ENCODE data around the gene PVR.

Gene PVR

DNA sequence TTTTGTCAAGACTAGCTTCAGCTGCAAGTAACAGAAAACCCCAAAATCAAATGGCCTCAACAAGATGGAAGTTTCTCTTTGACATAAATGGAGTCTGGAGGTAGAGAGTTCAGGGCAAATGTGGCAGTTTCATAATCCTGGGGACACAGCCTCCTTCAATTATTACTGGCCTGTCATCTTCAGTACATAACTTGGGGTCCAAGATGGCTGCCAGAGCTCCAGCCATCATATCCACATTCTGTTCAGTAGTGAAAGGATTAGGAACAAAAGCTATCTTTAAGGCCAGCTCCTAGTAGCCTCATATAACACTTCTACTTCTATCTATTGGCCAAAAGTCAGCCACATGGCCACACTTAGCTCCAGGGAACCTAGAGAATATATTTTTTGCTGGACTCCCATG lies 45.4 kb upstream of the PVR start:
- Histone ChIP-seq H3K4me2 (ENCODE audit: low read length) (no peak overlapping the region), H3K9me3 (ENCODE audit: control insufficient read depth, insufficient read depth, low read length) (no peaks in the 10 kb centered on the region), H3K27ac (ENCODE audit: low read depth, low read length) (no peak overlapping the region), H3F3A (ENCODE audit: control insufficient read depth, insufficient read depth) (no peaks in the 10 kb centered on the region), H4K20me1 (ENCODE audit: control insufficient read depth, insufficient read depth, low read depth, low read length) (no peaks in the 10 kb centered on the region), H3K4me1 (ENCODE audit: control insufficient read depth, low read length) (no peaks in the 10 kb centered on the region), H3K9me2 (replicated peaks; ENCODE audit: control insufficient read depth, low read length) (no peaks in the 10 kb centered on the region), H3K4me3 (ENCODE audit: low read length) (no peak overlapping the region), H3K36me3 (ENCODE audit: control insufficient read depth, low read length) (no peaks in the 10 kb centered on the region), H3K79me2 (ENCODE audit: control insufficient read depth, low read length) (no peaks in the 10 kb centered on the region), H3K27me3 (ENCODE audit: control insufficient read depth, low read length) (no peaks in the 10 kb centered on the region)
- TF ChIP-seq, protein P1, sequence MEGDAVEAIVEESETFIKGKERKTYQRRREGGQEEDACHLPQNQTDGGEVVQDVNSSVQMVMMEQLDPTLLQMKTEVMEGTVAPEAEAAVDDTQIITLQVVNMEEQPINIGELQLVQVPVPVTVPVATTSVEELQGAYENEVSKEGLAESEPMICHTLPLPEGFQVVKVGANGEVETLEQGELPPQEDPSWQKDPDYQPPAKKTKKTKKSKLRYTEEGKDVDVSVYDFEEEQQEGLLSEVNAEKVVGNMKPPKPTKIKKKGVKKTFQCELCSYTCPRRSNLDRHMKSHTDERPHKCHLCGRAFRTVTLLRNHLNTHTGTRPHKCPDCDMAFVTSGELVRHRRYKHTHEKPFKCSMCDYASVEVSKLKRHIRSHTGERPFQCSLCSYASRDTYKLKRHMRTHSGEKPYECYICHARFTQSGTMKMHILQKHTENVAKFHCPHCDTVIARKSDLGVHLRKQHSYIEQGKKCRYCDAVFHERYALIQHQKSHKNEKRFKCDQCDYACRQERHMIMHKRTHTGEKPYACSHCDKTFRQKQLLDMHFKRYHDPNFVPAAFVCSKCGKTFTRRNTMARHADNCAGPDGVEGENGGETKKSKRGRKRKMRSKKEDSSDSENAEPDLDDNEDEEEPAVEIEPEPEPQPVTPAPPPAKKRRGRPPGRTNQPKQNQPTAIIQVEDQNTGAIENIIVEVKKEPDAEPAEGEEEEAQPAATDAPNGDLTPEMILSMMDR (IDR thresholded peaks at IDR 0.05; ENCODE audit: low read depth, low read length, poor library complexity, severe bottlenecking) = no peak
- TF ChIP-seq EZH2phosphoT487 (IDR thresholded peaks at IDR 0.05; ENCODE audit: borderline replicate concordance, low read length) = no peak

DNA sequence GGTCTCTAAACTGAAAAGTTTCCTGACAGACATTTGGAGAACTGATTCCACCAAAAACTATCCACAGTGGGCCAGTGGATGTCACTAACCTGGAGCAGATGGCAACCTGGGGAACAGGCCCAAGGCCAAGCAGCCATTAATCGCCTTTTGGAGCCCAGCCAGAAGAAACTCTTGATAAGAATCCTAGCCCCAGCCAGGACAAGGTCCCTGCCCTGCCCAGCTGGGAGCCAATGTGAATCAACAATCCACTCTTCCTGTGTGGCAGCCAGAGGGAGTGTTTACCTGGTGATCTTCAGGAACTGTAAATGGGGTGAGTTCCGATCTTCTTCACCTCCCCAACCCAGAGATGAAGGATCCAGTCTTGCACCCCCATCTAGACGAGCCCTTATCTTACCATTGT lies 44.8 kb upstream of the PVR start:
- H3K27me3 ChIP-seq (ENCODE audit: control insufficient read depth, low read length) = no peaks in the 10 kb centered on the region
- no peaks in the 10 kb centered on the region for H3F3A ChIP-seq (ENCODE audit: control insufficient read depth, insufficient read depth)
- no peaks in the 10 kb centered on the region for H3K79me2 ChIP-seq (ENCODE audit: control insufficient read depth, low read length)
- no peak overlapping the region for H3K4me3 ChIP-seq (ENCODE audit: low read length)
- H3K9me2 ChIP-seq (replicated peaks; ENCODE audit: control insufficient read depth, low read length) = no peaks in the 10 kb centered on the region
- TF ChIP-seq, protein P1 (IDR thresholded peaks at IDR 0.05; ENCODE audit: low read depth, low read length, poor library complexity, severe bottlenecking) = no peak
- TF ChIP-seq EZH2phosphoT487 (IDR thresholded peaks at IDR 0.05; ENCODE audit: borderline replicate concordance, low read length) = no peak
- no peaks in the 10 kb centered on the region for H3K4me1 ChIP-seq (ENCODE audit: control insufficient read depth, low read length)
- no peaks in the 10 kb centered on the region for H3K36me3 ChIP-seq (ENCODE audit: control insufficient read depth, low read length)
- no peak overlapping the region for H3K27ac ChIP-seq (ENCODE audit: low read depth, low read length)
- no peak overlapping the region for H3K4me2 ChIP-seq (ENCODE audit: low read length)
- no peaks in the 10 kb centered on the region for H4K20me1 ChIP-seq (ENCODE audit: control insufficient read depth, insufficient read depth, low read depth, low read length)
- no peaks in the 10 kb centered on the region for H3K9me3 ChIP-seq (ENCODE audit: control insufficient read depth, insufficient read depth, low read length)

- Histone ChIP-seq H3K79me2 (ENCODE audit: control insufficient read depth, low read length) (no peaks in the 10 kb centered on the region), H4K20me1 (ENCODE audit: control insufficient read depth, insufficient read depth, low read depth, low read length) (no peaks in the 10 kb centered on the region), H3F3A (ENCODE audit: control insufficient read depth, insufficient read depth) (no peaks in the 10 kb centered on the region), H3K9me3 (ENCODE audit: control insufficient read depth, insufficient read depth, low read length) (no peaks in the 10 kb centered on the region), H3K4me3 (ENCODE audit: low read length) (no peak overlapping the region), H3K4me1 (ENCODE audit: control insufficient read depth, low read length) (no peaks in the 10 kb centered on the region), H3K27me3 (ENCODE audit: control insufficient read depth, low read length) (no peaks in the 10 kb centered on the region), H3K36me3 (ENCODE audit: control insufficient read depth, low read length) (no peaks in the 10 kb centered on the region), H3K27ac (ENCODE audit: low read depth, low read length) (no peak overlapping the region), H3K4me2 (ENCODE audit: low read length) (no peak overlapping the region), H3K9me2 (replicated peaks; ENCODE audit: control insufficient read depth, low read length) (no peaks in the 10 kb centered on the region)
- TF ChIP-seq, protein P1 (IDR thresholded peaks at IDR 0.05; ENCODE audit: low read depth, low read length, poor library complexity, severe bottlenecking) = no peak
- no peak for TF ChIP-seq EZH2phosphoT487 (IDR thresholded peaks at IDR 0.05; ENCODE audit: borderline replicate concordance, low read length)
Observed at GRCh38 chr19:44600466-44600865, 43.2 kb upstream of the PVR start.

DNA sequence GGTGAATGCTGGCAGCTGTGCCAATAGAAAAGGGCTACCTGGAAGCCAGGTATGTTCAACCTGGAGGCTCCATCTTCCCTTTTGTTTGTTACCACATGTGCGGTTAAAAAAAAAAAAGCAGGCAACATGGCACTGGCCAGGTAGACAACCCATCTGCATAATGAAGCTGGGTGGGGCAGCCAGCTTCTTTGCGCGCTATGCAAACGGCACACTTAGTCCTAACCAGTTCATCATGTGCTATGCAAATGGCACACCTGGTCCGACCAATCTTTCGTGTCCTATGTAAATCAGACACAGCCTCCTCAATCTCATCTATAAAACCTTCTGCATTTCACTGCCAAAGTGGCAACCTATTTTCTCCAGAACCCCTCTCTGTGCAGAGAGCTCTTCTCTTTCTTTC lies 41.6 kb upstream of the PVR start:
- TF ChIP-seq, protein P1 (IDR thresholded peaks at IDR 0.05; ENCODE audit: low read depth, low read length, poor library complexity, severe bottlenecking) = no peak
- TF ChIP-seq EZH2phosphoT487 (IDR thresholded peaks at IDR 0.05; ENCODE audit: borderline replicate concordance, low read length) = no peak
- Histone ChIP-seq H3K4me3 (ENCODE audit: low read length) (no peak overlapping the region), H3K4me1 (ENCODE audit: control insufficient read depth, low read length) (no peaks in the 10 kb centered on the region), H3K27ac (ENCODE audit: low read depth, low read length) (no peak overlapping the region), H3K79me2 (ENCODE audit: control insufficient read depth, low read length) (no peaks in the 10 kb centered on the region), H3K36me3 (ENCODE audit: control insufficient read depth, low read length) (no peaks in the 10 kb centered on the region), H3K9me2 (replicated peaks; ENCODE audit: control insufficient read depth, low read length) (no peaks in the 10 kb centered on the region), H3K27me3 (ENCODE audit: control insufficient read depth, low read length) (no peaks in the 10 kb centered on the region), H3K4me2 (ENCODE audit: low read length) (no peak overlapping the region), H4K20me1 (ENCODE audit: control insufficient read depth, insufficient read depth, low read depth, low read length) (no peaks in the 10 kb centered on the region), H3K9me3 (ENCODE audit: control insufficient read depth, insufficient read depth, low read length) (no peaks in the 10 kb centered on the region; the same call in 1 of the 2 replicates), H3F3A (ENCODE audit: control insufficient read depth, insufficient read depth) (no peaks in the 10 kb centered on the region)

Data from DOHH2 (cell line).